ENCODE data around the gene ADTRP. TPM values are rescaled to one million over a fixed set of nuclear protein-coding genes. Genes with fewer than 3 reads are reported as not detected.

ADTRP gene
- total and polyA plus RNA-seq, 2 donors (not counting 1 experiment from before 2014, with no cell fraction given), result 0.23 to 1.7 TPM

DNA sequence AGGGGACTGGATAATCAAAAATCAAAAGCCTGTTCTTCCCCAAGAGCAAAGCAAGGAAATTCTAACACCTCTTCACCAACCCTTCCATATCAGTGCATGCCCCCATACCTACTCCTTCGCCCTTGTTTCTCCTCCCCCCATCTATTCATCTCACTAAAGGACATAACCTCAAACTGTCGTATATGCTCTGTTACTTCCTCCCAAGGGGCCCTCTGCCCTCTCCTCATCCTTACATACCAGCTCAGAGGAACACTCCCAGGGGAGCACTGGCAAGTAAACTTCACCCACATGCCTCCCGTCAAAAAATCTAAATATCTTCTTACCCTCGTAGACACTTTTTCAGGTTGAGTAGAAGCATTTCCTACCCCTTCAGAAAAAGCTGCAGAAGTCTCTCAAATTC, 9.4 kb upstream of the ADTRP start:
- TF ChIP-seq EZH2 (IDR thresholded peaks at IDR 0.05; ENCODE audit: low read length, missing control alignments), result no peak
- TF ChIP-seq, protein P1, sequence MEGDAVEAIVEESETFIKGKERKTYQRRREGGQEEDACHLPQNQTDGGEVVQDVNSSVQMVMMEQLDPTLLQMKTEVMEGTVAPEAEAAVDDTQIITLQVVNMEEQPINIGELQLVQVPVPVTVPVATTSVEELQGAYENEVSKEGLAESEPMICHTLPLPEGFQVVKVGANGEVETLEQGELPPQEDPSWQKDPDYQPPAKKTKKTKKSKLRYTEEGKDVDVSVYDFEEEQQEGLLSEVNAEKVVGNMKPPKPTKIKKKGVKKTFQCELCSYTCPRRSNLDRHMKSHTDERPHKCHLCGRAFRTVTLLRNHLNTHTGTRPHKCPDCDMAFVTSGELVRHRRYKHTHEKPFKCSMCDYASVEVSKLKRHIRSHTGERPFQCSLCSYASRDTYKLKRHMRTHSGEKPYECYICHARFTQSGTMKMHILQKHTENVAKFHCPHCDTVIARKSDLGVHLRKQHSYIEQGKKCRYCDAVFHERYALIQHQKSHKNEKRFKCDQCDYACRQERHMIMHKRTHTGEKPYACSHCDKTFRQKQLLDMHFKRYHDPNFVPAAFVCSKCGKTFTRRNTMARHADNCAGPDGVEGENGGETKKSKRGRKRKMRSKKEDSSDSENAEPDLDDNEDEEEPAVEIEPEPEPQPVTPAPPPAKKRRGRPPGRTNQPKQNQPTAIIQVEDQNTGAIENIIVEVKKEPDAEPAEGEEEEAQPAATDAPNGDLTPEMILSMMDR (conservative IDR thresholded peaks at IDR 0.05 in 1 of 2, IDR thresholded peaks at IDR 0.05 in 1 of 2; ENCODE audit: low read depth in 1 of 2, low read length in 2 of 2), result no peak
- H3K4me2 ChIP-seq (ENCODE audit: extremely low read depth, insufficient read depth, low read length), result no peak overlapping the region
- H3K4me3 ChIP-seq (replicated peaks in 1 of 4; ENCODE audit: control extremely low read depth in 1 of 4, insufficient read depth in 1 of 4, low read depth in 3 of 4, low read length in 4 of 4), result no peak overlapping the region
- H3K36me3 ChIP-seq (ENCODE audit: control insufficient read depth, insufficient read depth, low read length), result no peaks in the 10 kb centered on the region
- no peaks in the 10 kb centered on the region for H3K9me3 ChIP-seq (ENCODE audit: control insufficient read depth, insufficient read depth, low read depth, low read length)
- H3K79me2 ChIP-seq (ENCODE audit: control insufficient read depth, insufficient read depth, low read length), result no peaks in the 10 kb centered on the region
- no peaks in the 10 kb centered on the region for H3K4me1 ChIP-seq (ENCODE audit: control insufficient read depth, extremely low read depth, insufficient read depth, low read length)
- no peak overlapping the region for H3K9ac ChIP-seq (ENCODE audit: insufficient read depth, low read length)
- no peak overlapping the region for H3K27ac ChIP-seq (ENCODE audit: insufficient read depth, low read length)
- no peaks in the 10 kb centered on the region for H3K27me3 ChIP-seq (ENCODE audit: control insufficient read depth, insufficient read depth, low read length)
- H4K20me1 ChIP-seq (ENCODE audit: control insufficient read depth, extremely low read depth, insufficient read depth, low read length), result no peaks in the 10 kb centered on the region
- no peak for DNase-seq (ENCODE audit: low read depth in 2 of 2)
- H2AFZ ChIP-seq (ENCODE audit: low read length), result no peak overlapping the region

GRCh38 chr6:11785774-11786579, 7.4 kb upstream of the ADTRP start:
- H3K4me2 ChIP-seq (ENCODE audit: extremely low read depth, insufficient read depth, low read length), result no peak overlapping the region
- H3K9me3 ChIP-seq (ENCODE audit: control insufficient read depth, insufficient read depth, low read depth, low read length), result no peaks in the 10 kb centered on the region
- H3K79me2 ChIP-seq (ENCODE audit: control insufficient read depth, insufficient read depth, low read length), result no peaks in the 10 kb centered on the region
- TF ChIP-seq, protein P1 (conservative IDR thresholded peaks at IDR 0.05 in 1 of 2, IDR thresholded peaks at IDR 0.05 in 1 of 2; ENCODE audit: low read depth in 1 of 2, low read length in 2 of 2), result no peak
- no peak overlapping the region for H3K4me3 ChIP-seq (replicated peaks in 1 of 4; ENCODE audit: control extremely low read depth in 1 of 4, insufficient read depth in 1 of 4, low read depth in 3 of 4, low read length in 4 of 4)
- no peaks in the 10 kb centered on the region for H3K4me1 ChIP-seq (ENCODE audit: control insufficient read depth, extremely low read depth, insufficient read depth, low read length)
- no peaks in the 10 kb centered on the region for H3K27me3 ChIP-seq (ENCODE audit: control insufficient read depth, insufficient read depth, low read length)
- H3K36me3 ChIP-seq (ENCODE audit: control insufficient read depth, insufficient read depth, low read length), result no peaks in the 10 kb centered on the region
- no peak for DNase-seq (ENCODE audit: low read depth in 2 of 2)
- H4K20me1 ChIP-seq (ENCODE audit: control insufficient read depth, extremely low read depth, insufficient read depth, low read length), result no peaks in the 10 kb centered on the region
- no peak overlapping the region for H3K27ac ChIP-seq (ENCODE audit: insufficient read depth, low read length)
- no peak overlapping the region for H2AFZ ChIP-seq (ENCODE audit: low read length)
- no peak overlapping the region for H3K9ac ChIP-seq (ENCODE audit: insufficient read depth, low read length)

DNA sequence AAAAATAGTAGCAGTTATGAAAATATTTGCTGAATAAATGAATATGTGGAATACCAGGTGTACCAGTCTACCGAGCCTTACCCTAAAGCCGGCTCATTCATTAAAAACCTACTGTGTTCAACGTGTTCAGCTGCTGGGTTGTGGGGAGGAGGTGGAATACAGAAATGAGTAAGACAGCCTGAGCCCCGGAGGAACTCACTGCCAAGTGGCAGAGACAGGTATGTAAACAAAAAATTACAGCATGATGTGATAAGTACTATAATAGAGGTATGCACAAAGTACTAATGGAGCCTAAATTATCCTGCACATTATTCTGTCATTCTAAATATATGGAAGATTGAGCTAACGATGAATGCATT, 6.8 kb upstream of the ADTRP start:
- H3K27ac ChIP-seq (ENCODE audit: insufficient read depth, low read length), result no peak overlapping the region
- no peaks in the 10 kb centered on the region for H4K20me1 ChIP-seq (ENCODE audit: control insufficient read depth, extremely low read depth, insufficient read depth, low read length)
- TF ChIP-seq EZH2 (IDR thresholded peaks at IDR 0.05; ENCODE audit: low read length, missing control alignments), result no peak
- TF ChIP-seq, protein P1 (conservative IDR thresholded peaks at IDR 0.05 in 1 of 2, IDR thresholded peaks at IDR 0.05 in 1 of 2; ENCODE audit: low read depth in 1 of 2, low read length in 2 of 2), result no peak
- no peaks in the 10 kb centered on the region for H3K4me1 ChIP-seq (ENCODE audit: control insufficient read depth, extremely low read depth, insufficient read depth, low read length)
- H3K4me3 ChIP-seq (replicated peaks in 1 of 4; ENCODE audit: control extremely low read depth in 1 of 4, insufficient read depth in 1 of 4, low read depth in 3 of 4, low read length in 4 of 4), result no peak overlapping the region
- H3K4me2 ChIP-seq (ENCODE audit: extremely low read depth, insufficient read depth, low read length), result no peak overlapping the region
- no peak overlapping the region for H2AFZ ChIP-seq (ENCODE audit: low read length)
- H3K79me2 ChIP-seq (ENCODE audit: control insufficient read depth, insufficient read depth, low read length), result no peaks in the 10 kb centered on the region
- H3K9ac ChIP-seq (ENCODE audit: insufficient read depth, low read length), result no peak overlapping the region
- no peaks in the 10 kb centered on the region for H3K36me3 ChIP-seq (ENCODE audit: control insufficient read depth, insufficient read depth, low read length)
- peak in 1 of 2 donors; percentile 39 for DNase-seq (ENCODE audit: low read depth in 2 of 2)
- no peaks in the 10 kb centered on the region for H3K9me3 ChIP-seq (ENCODE audit: control insufficient read depth, insufficient read depth, low read depth, low read length)
- H3K27me3 ChIP-seq (ENCODE audit: control insufficient read depth, insufficient read depth, low read length), result no peaks in the 10 kb centered on the region
